ENCODE measurements around the gene PPP1R16B. TPM values are rescaled to one million over a fixed set of nuclear protein-coding genes. Genes with fewer than 3 reads are reported as not detected.

The PPP1R16B gene
- total and polyA plus RNA-seq, 2 of the 8 experiments (the other 6 are each of a cell fraction or from before 2014, with no cell fraction given) = 2.6 to 8.9 TPM

DNA sequence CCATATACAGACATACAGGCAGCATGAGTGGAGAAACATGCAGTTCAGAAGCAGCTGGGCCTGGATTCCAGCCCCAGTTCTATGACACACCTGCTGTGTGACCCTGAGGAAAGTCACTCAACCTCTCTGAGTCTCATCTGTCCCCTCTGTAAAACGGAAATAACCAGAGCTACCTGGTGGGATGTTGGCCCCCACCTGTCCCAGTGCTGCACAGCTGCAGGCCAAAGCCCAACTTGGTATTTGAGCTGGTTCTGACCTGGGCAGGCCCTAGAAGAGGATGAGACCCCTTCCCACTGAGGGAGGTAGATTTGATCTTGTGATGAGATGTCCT, 55.5 kb downstream of the PPP1R16B start (continued):
- TF ChIP-seq KDM4A (IDR thresholded peaks at IDR 0.05; ENCODE audit: low read depth, low read length, severe bottlenecking) (no peak), CHD1 (IDR thresholded peaks at IDR 0.05; ENCODE audit: low read depth, low read length) (no peak), SRF (IDR thresholded peaks at IDR 0.05; ENCODE audit: low read depth, low read length) (no peak), SIRT6 (IDR thresholded peaks at IDR 0.05; ENCODE audit: low read length) (no peak), JUN (IDR thresholded peaks at IDR 0.05; ENCODE audit: low read depth, low read length) (no peak), EZH2 (IDR thresholded peaks at IDR 0.05; ENCODE audit: low read depth, low read length, severe bottlenecking) (no peak)
